NCI-H526 treated with DMSO at 0.1 percent for 48 hours (cell line): ENCODE results near the gene PTGES3.
A peak's percentile ranks its signal among the peaks of the same experiment; 100 is the strongest.
"Not testable (repeated sequence)": the region's sequence is repeated elsewhere in the genome, so short reads cannot be mapped to it uniquely, and the experiment has no call there.

Experiments used
- DNase-seq: peaks from one replicate; lab custom pipeline; 2025; lab: John Stamatoyannopoulos, UW

PTGES3 gene

GRCh38 chr12:56709759-56710376 lies 21.8 kb upstream of the PTGES3 start:
- no peak for DNase-seq

- DNase-seq, result not testable (repeated sequence)
These were observed 16.4 kb upstream of the PTGES3 start for GRCh38 chr12:56704522-56704921.

GRCh38 chr12:56699020-56699661 lies 11.1 kb upstream of the PTGES3 start:
- no peak for DNase-seq

- DNase-seq, result no peak
These were observed 7.4 kb upstream of the PTGES3 start for GRCh38 chr12:56695327-56696101.

GRCh38 chr12:56694161-56694560 lies 6.1 kb upstream of the PTGES3 start:
- DNase-seq, result no peak

GRCh38 chr12:56688846-56689109 lies 694 bp upstream of the PTGES3 start:
- no peak for DNase-seq

GRCh38 chr12:56687223-56688128 lies 608 bp downstream of the PTGES3 start:
- DNase-seq, result peak; percentile 58

- DNase-seq, result no peak
These were observed 3.2 kb downstream of the PTGES3 start for GRCh38 chr12:56684745-56685359.

GRCh38 chr12:56682323-56682722 lies 5.8 kb downstream of the PTGES3 start:
- DNase-seq, result no peak

GRCh38 chr12:56679883-56680575 lies 8.1 kb downstream of the PTGES3 start:
- DNase-seq, result no peak

- DNase-seq, result no peak
These were observed 9.2 kb downstream of the PTGES3 start for GRCh38 chr12:56678852-56679251.

- DNase-seq, result no peak
These were observed 10.4 kb downstream of the PTGES3 start for GRCh38 chr12:56677680-56678079.

- DNase-seq, result no peak
These were observed 11.1 kb downstream of the PTGES3 start for GRCh38 chr12:56676851-56677580.

GRCh38 chr12:56671608-56672007 lies 16.5 kb downstream of the PTGES3 start:
- no peak for DNase-seq

- no peak for DNase-seq
These were observed 17.2 kb downstream of the PTGES3 start for GRCh38 chr12:56670836-56671235.

GRCh38 chr12:56668197-56668457 lies 20.0 kb downstream of the PTGES3 start:
- DNase-seq, result no peak

- no peak for DNase-seq
These were observed 26.0 kb downstream of the PTGES3 start for GRCh38 chr12:56661979-56662638.

GRCh38 chr12:56661560-56661959 lies 26.5 kb downstream of the PTGES3 start:
- DNase-seq, result no peak

GRCh38 chr12:56658921-56659320 lies 29.2 kb downstream of the PTGES3 start:
- no peak for DNase-seq
